ENCODE data around the gene TRPV4. TPM values are rescaled to one million over a fixed set of nuclear protein-coding genes. Genes with fewer than 3 reads are reported as not detected.

TRPV4 gene
- total RNA-seq, 1 donor from 2014 or later = 5.6 TPM

- Histone ChIP-seq H3K4me1 (no peaks in the 10 kb centered on the region), H3K9me3 (no peaks in the 10 kb centered on the region), H3K27ac (no peak overlapping the region), H3K27me3 (no peaks in the 10 kb centered on the region), H3K36me3 (no peaks in the 10 kb centered on the region), H3K4me3 (no peak overlapping the region)
- no peak for TF ChIP-seq POLR2AphosphoS5 (IDR thresholded peaks at IDR 0.05; ENCODE audit: insufficient read depth in 1 of 2, low read depth in 1 of 2)
- DNase-seq (ENCODE audit: extremely low spot score in 2 of 2) = no peak
- intact Hi-C loops (cut with DNase I) = no loop called here
Measured at GRCh38 chr12:109752117-109753053, 80.8 kb downstream of the TRPV4 start.

- H3K4me3 ChIP-seq = no peak overlapping the region
- H3K36me3 ChIP-seq = no peaks in the 10 kb centered on the region
- intact Hi-C loops (cut with DNase I) = no loop called here
- no peak for TF ChIP-seq POLR2A (IDR thresholded peaks at IDR 0.05)
- H3K4me1 ChIP-seq = no peaks in the 10 kb centered on the region
- no peaks in the 10 kb centered on the region for H3K27me3 ChIP-seq
- no peak overlapping the region for H3K27ac ChIP-seq
- no peaks in the 10 kb centered on the region for H3K9me3 ChIP-seq
- DNase-seq (ENCODE audit: extremely low spot score in 2 of 2) = no peak
Measured at GRCh38 chr12:109744986-109745942, 87.9 kb downstream of the TRPV4 start.

GRCh38 chr12:109744026-109744425 lies 89.2 kb downstream of the TRPV4 start:
- H3K36me3 ChIP-seq = no peaks in the 10 kb centered on the region
- H3K4me1 ChIP-seq = no peaks in the 10 kb centered on the region
- no peak overlapping the region for H3K4me3 ChIP-seq
- H3K27me3 ChIP-seq = no peaks in the 10 kb centered on the region
- intact Hi-C loops (cut with DNase I) = no loop called here
- no peak for DNase-seq (ENCODE audit: extremely low spot score in 2 of 2)
- H3K27ac ChIP-seq = no peak overlapping the region
- TF ChIP-seq POLR2A (IDR thresholded peaks at IDR 0.05) = no peak
- no peak for TF ChIP-seq POLR2AphosphoS5 (IDR thresholded peaks at IDR 0.05; ENCODE audit: insufficient read depth in 1 of 2, low read depth in 1 of 2)
- TF ChIP-seq CTCF (IDR thresholded peaks at IDR 0.05) = no peak
- no peaks in the 10 kb centered on the region for H3K9me3 ChIP-seq

- no peak for TF ChIP-seq POLR2AphosphoS5 (IDR thresholded peaks at IDR 0.05; ENCODE audit: insufficient read depth in 1 of 2, low read depth in 1 of 2)
- TF ChIP-seq POLR2A (IDR thresholded peaks at IDR 0.05) = no peak
- TF ChIP-seq CTCF (IDR thresholded peaks at IDR 0.05) = no peak
- intact Hi-C loops (cut with DNase I) = no loop called here
- Histone ChIP-seq H3K27me3 (no peaks in the 10 kb centered on the region), H3K9me3 (no peaks in the 10 kb centered on the region), H3K36me3 (no peaks in the 10 kb centered on the region), H3K4me3 (no peak overlapping the region), H3K27ac (no peak overlapping the region), H3K4me1 (no peaks in the 10 kb centered on the region)
- DNase-seq (ENCODE audit: extremely low spot score in 2 of 2) = no peak
Measured at GRCh38 chr12:109743076-109743910, 89.9 kb downstream of the TRPV4 start.

GRCh38 chr12:109741970-109742703 lies 91.1 kb downstream of the TRPV4 start:
- Histone ChIP-seq H3K27me3 (no peaks in the 10 kb centered on the region), H3K36me3 (no peaks in the 10 kb centered on the region), H3K9me3 (no peaks in the 10 kb centered on the region), H3K4me1 (no peaks in the 10 kb centered on the region), H3K4me3 (no peak overlapping the region), H3K27ac (no peak overlapping the region)
- intact Hi-C loops (cut with DNase I) = no loop called here
- TF ChIP-seq POLR2AphosphoS5 (IDR thresholded peaks at IDR 0.05; ENCODE audit: insufficient read depth in 1 of 2, low read depth in 1 of 2) = no peak
- TF ChIP-seq POLR2A (IDR thresholded peaks at IDR 0.05) = no peak
- no peak for DNase-seq (ENCODE audit: extremely low spot score in 2 of 2)

Data from vagina (tissue), 2 donors.